ENCODE results near the gene GOLGA6C.

DNA sequence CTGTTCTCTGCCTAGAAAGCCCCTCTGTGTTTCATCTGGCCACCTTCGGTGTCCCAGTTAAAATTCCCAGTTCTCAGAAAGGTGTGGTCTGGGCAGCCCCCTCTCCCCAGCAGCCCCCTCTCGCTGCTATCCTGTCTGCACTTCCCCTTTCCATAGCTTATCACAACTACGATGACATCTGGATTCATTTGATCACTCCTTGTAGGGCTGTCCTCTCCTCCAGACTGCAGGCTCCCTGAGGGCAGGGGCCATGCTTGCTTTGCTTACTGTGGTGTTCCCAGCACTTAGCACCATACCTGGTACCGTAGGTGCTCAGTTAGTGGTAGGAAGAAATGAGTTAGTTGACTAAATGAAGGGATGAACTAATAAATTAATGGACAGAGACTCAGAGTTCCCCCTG, 26.3 kb upstream of the GOLGA6C start:
- TF ChIP-seq, protein P1, sequence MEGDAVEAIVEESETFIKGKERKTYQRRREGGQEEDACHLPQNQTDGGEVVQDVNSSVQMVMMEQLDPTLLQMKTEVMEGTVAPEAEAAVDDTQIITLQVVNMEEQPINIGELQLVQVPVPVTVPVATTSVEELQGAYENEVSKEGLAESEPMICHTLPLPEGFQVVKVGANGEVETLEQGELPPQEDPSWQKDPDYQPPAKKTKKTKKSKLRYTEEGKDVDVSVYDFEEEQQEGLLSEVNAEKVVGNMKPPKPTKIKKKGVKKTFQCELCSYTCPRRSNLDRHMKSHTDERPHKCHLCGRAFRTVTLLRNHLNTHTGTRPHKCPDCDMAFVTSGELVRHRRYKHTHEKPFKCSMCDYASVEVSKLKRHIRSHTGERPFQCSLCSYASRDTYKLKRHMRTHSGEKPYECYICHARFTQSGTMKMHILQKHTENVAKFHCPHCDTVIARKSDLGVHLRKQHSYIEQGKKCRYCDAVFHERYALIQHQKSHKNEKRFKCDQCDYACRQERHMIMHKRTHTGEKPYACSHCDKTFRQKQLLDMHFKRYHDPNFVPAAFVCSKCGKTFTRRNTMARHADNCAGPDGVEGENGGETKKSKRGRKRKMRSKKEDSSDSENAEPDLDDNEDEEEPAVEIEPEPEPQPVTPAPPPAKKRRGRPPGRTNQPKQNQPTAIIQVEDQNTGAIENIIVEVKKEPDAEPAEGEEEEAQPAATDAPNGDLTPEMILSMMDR (IDR thresholded peaks at IDR 0.05 in 4 of 5, conservative IDR thresholded peaks at IDR 0.05 in 1 of 5): no peak
- no peak for TF ChIP-seq POLR2A (IDR thresholded peaks at IDR 0.05)

Data from gastrocnemius medialis (tissue), 4 donors.